Adrenal gland (tissue), 5 donors: Measurements from ENCODE around the gene TEX264.

Experiments
- POLR2A ChIP-seq, 2 donors: fragments of 450-650 bp; IDR thresholded peaks; one replicate each; pipeline ENCODE4 v1.6.1; 2017; ENCODE audit warnings: antibody characterized with exemption in 2 of 2, mild to moderate bottlenecking in 2 of 2, moderate library complexity in 1 of 2
- TF ChIP-seq, protein P1 (sequence below), 6 experiments: fragments of 450-650 bp in 4 of 6; fragments of 200-600 bp in 2 of 6; sonication (generic) in 1 of 6; IDR thresholded peaks; 1 replicate in 5 of 6; 2 replicates in 1 of 6; pipeline versions ENCODE4 v1.5.1 to v1.8.0; 2016 to 2021; ENCODE audit warnings: antibody characterized with exemption in 6 of 6, mild to moderate bottlenecking in 2 of 6, moderate library complexity in 1 of 6
- donor health status: DM: no; HTN: no; CAD: no.

DNA sequence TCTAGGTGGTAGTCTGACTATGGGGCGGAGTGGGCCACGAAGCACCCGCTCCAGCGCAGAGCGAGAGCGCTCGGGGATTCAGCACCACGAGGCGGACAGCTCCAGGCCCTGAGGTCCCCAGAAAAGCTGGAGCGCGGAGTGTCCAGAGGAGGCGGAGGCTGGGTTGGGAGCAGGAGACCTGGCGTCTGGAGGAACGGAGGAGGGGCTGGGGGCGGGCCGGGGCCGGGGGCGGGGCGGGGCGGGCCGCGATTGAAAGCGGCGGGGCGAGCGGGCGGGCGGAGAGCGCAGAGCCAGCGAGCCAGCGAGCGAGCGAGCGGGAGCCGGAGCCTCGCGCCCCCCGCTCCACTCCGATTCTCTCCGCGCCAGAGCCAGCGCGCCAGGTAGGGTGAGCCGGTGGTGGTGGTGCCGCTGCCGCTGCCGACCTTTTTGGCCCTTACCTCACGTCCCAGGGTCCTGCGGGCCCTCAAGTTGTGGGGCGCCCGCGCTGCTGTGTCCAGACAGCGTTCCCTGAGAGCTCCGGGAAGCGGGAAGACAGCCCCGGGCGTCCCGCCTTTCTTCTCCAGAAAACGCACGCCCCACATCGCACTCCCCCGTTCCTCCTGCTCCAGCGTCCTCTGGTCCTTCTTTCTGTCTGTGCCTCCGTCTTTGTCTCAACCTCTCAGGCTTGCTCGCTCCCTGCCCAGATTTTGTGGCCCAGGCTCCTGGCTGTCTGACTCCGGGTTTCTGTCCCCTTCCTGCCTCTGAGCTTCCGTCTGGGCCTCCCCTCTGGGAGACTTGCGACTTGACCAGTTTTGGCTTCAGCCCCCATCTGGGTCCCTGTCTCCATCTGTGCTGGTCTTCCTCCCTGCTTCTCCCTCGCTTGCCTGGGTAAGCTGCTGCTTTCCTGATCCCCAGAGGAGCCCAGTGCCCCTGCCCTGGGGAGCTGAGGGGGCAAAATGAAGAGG is 36.0 kb downstream of the TEX264 start, which contains the start of gene GRM2:
- TF ChIP-seq, protein P1, sequence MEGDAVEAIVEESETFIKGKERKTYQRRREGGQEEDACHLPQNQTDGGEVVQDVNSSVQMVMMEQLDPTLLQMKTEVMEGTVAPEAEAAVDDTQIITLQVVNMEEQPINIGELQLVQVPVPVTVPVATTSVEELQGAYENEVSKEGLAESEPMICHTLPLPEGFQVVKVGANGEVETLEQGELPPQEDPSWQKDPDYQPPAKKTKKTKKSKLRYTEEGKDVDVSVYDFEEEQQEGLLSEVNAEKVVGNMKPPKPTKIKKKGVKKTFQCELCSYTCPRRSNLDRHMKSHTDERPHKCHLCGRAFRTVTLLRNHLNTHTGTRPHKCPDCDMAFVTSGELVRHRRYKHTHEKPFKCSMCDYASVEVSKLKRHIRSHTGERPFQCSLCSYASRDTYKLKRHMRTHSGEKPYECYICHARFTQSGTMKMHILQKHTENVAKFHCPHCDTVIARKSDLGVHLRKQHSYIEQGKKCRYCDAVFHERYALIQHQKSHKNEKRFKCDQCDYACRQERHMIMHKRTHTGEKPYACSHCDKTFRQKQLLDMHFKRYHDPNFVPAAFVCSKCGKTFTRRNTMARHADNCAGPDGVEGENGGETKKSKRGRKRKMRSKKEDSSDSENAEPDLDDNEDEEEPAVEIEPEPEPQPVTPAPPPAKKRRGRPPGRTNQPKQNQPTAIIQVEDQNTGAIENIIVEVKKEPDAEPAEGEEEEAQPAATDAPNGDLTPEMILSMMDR (IDR thresholded peaks at IDR 0.05): peak in 2 of 6 experiments; percentile 4 to 23
- TF ChIP-seq POLR2A (IDR thresholded peaks at IDR 0.05): no peak
